H1 (cell line): ENCODE measurements around the gene ADD1. TPM values are rescaled to one million over a fixed set of nuclear protein-coding genes. Genes with fewer than 3 reads are reported as not detected.
A peak's percentile ranks its signal among the peaks of the same experiment; 100 is the strongest.

Experiments used
- ASH2L ChIP-seq: fragments of 200-600, 300-600 bp; sonication (generic); IDR thresholded peaks from one replicate; pipeline ENCODE4 v1.7.1; 2017; ENCODE audit warnings: low read length
- ATF2 ChIP-seq: IDR thresholded peaks from 2 replicates; pipeline ENCODE4 v1.6.1; 2012; ENCODE audit warnings: low read length, inconsistent platforms
- BACH1 ChIP-seq: IDR thresholded peaks from 2 replicates; pipeline ENCODE4 v1.6.1; 2012; ENCODE audit warnings: low read length, improper control_type of control experiment
- EGR1 ChIP-seq: IDR thresholded peaks from 2 replicates; pipeline ENCODE4 v1.6.1; 2011; ENCODE audit warnings: low read depth, low read length, borderline replicate concordance
- EZH2 ChIP-seq: fragments of 200-600 bp; sonication (generic); IDR thresholded peaks from 2 replicates; pipeline ENCODE4 v1.7.1; 2012; ENCODE audit warnings: low read depth, mild to moderate bottlenecking, moderate library complexity, low read length, inconsistent platforms; ENCODE audit not compliant: severe bottlenecking
- HDAC2 ChIP-seq, 2 experiments: fragments of 300-600 bp in 1 of 2; sonication (generic) in 1 of 2; IDR thresholded peaks; 2 replicates each; pipeline ENCODE4 v1.6.1; 2011 to 2012; ENCODE audit warnings: low read depth in 2 of 2, low read length in 2 of 2, mild to moderate bottlenecking in 2 of 2, moderate library complexity in 2 of 2, borderline replicate concordance in 1 of 2, inconsistent platforms in 1 of 2
- NANOG ChIP-seq: IDR thresholded peaks from 2 replicates; pipeline ENCODE4 v1.6.1; 2011; ENCODE audit warnings: low read length, low read depth, mild to moderate bottlenecking, inconsistent platforms; ENCODE audit not compliant: insufficient read depth, poor library complexity, severe bottlenecking
- NRF1 ChIP-seq: IDR thresholded peaks from 2 replicates; pipeline ENCODE4 v1.6.1; 2011; ENCODE audit warnings: mild to moderate bottlenecking, low read depth, low read length, improper control_type of control experiment
- RAD21 ChIP-seq, 2 experiments: IDR thresholded peaks in 1 of 2; conservative IDR thresholded peaks in 1 of 2; 2 replicates each; pipeline ENCODE4 v1.6.1; 2011; ENCODE audit warnings: low read depth in 2 of 2, low read length in 2 of 2, improper control_type of control experiment in 1 of 2, inconsistent platforms in 1 of 2, mild to moderate bottlenecking in 1 of 2, moderate library complexity in 1 of 2
- RFX5 ChIP-seq: IDR thresholded peaks from 2 replicates; pipeline ENCODE4 v1.6.1; 2011; ENCODE audit warnings: low read depth, low read length, improper control_type of control experiment, borderline replicate concordance
- RXRA ChIP-seq: IDR thresholded peaks from 2 replicates; pipeline ENCODE4 v1.6.1; 2011; ENCODE audit warnings: low read depth, mild to moderate bottlenecking, low read length, moderate library complexity; ENCODE audit not compliant: insufficient read depth
- TAF1 ChIP-seq: IDR thresholded peaks from 2 replicates; pipeline ENCODE4 v1.6.1; 2011; ENCODE audit warnings: mild to moderate bottlenecking, low read depth, low read length
- TEAD4 ChIP-seq: IDR thresholded peaks from 2 replicates; pipeline ENCODE4 v1.6.1; 2012; ENCODE audit warnings: low read depth, low read length, inconsistent platforms, mixed read lengths
- polyA plus RNA-seq, 7 experiments: library from polyadenylated mRNA; depleted of rRNA in 3 of 7; stranded (reverse) in 5 of 7; unstranded in 2 of 7; fragments of >200 nt in 5 of 7; fragments of 200-250 nt in 2 of 7; gene quantifications; 1 replicate in 5 of 7; 2 replicates in 1 of 7; 4 replicates in 1 of 7; pipeline versions ENCODE4 v1.2.1 to v1.2.3, GENCODE V29; 2011 to 2013; ENCODE audit warnings: missing spikeins in 2 of 7, mixed read lengths in 2 of 7
- total RNA-seq: library from RNA; stranded (reverse); fragmentation: NEBNext Ultra II Directional; extraction: Animal tissue kit (Norgen Biotek cat#: 25700); gene quantifications from 2 replicates; pipeline ENCODE4 v1.2.1, GENCODE V29; 2021

Gene ADD1
- total and polyA plus RNA-seq, 2 of the 8 experiments (the other 6 are each of a cell fraction or from before 2014, with no cell fraction given), result 113 to 143 TPM

GRCh38 chr4:2843941-2844584 lies 419 bp downstream of the ADD1 start (continued):
- TF ChIP-seq EZH2 (no peak), ASH2L (peak; percentile 14), TEAD4 (no peak), RFX5 (no peak), BACH1 (no peak), NANOG (no peak), RAD21 (IDR thresholded peaks at IDR 0.05 in 1 of 2, conservative IDR thresholded peaks at IDR 0.05 in 1 of 2; ENCODE audit: low read depth in 2 of 2, low read length in 2 of 2) (no peak), EGR1 (peak; percentile 40; the same call in 1 of the 2 replicates), HDAC2 (IDR thresholded peaks at IDR 0.05; ENCODE audit: borderline replicate concordance in 1 of 2, low read depth in 2 of 2, low read length in 2 of 2) (no peak), NRF1 (no peak), TAF1 (peak; percentile 54; the same call in 1 of the 2 replicates), RXRA (no peak), ATF2 (no peak)
